GM19240 (cell line): ENCODE results near the gene MPZL1.
A peak's percentile ranks its signal among the peaks of the same experiment; 100 is the strongest.
"Not testable (repeated sequence)": the region's sequence is repeated elsewhere in the genome, so short reads cannot be mapped to it uniquely, and the experiment has no call there.

Source experiments
- DNase-seq: peaks from one replicate; pipeline ENCODE4 v3.0.0; 2011; ENCODE audit warnings: low spot score; ENCODE audit not compliant: insufficient read length

Gene MPZL1

GRCh38 chr1:167806235-167806634, 84.5 kb downstream of the MPZL1 start:
- not testable (repeated sequence) for DNase-seq

- not testable (repeated sequence) for DNase-seq
Observed at GRCh38 chr1:167806676-167807075, 84.9 kb downstream of the MPZL1 start.

GRCh38 chr1:167808104-167808503, 86.3 kb downstream of the MPZL1 start:
- DNase-seq = no peak

GRCh38 chr1:167808690-167809089, 86.9 kb downstream of the MPZL1 start:
- no peak for DNase-seq

- DNase-seq = no peak
Observed at GRCh38 chr1:167812972-167813371, 91.2 kb downstream of the MPZL1 start.

GRCh38 chr1:167815650-167816049, 93.9 kb downstream of the MPZL1 start:
- DNase-seq = no peak

GRCh38 chr1:167819849-167820683, 98.3 kb downstream of the MPZL1 start:
- DNase-seq = peak; percentile 46

GRCh38 chr1:167820684-167821355, 99.0 kb downstream of the MPZL1 start:
- no peak for DNase-seq

GRCh38 chr1:167821356-167821685, 99.5 kb downstream of the MPZL1 start:
- DNase-seq = no peak

GRCh38 chr1:167821969-167822685, 100.3 kb downstream of the MPZL1 start:
- DNase-seq = no peak

- DNase-seq = no peak
Observed at GRCh38 chr1:167824163-167824794, 102.5 kb downstream of the MPZL1 start.

- DNase-seq = no peak
Observed at GRCh38 chr1:167825419-167826079, 103.8 kb downstream of the MPZL1 start.

GRCh38 chr1:167826127-167826526, 104.3 kb downstream of the MPZL1 start:
- DNase-seq = no peak

- no peak for DNase-seq
Observed at GRCh38 chr1:167829868-167830267, 108.1 kb downstream of the MPZL1 start.

GRCh38 chr1:167830668-167831067, 108.9 kb downstream of the MPZL1 start:
- not testable (repeated sequence) for DNase-seq

- no peak for DNase-seq
Observed at GRCh38 chr1:167832693-167833092, 110.9 kb downstream of the MPZL1 start.

GRCh38 chr1:167833904-167834303, 112.1 kb downstream of the MPZL1 start:
- DNase-seq = no peak

GRCh38 chr1:167836197-167836596, 114.4 kb downstream of the MPZL1 start:
- DNase-seq = no peak

- no peak for DNase-seq
Observed at GRCh38 chr1:167837326-167837725, 115.5 kb downstream of the MPZL1 start.

GRCh38 chr1:167839009-167839408, 117.2 kb downstream of the MPZL1 start:
- DNase-seq = no peak
